GM10248 (cell line): ENCODE results near the gene CCDC92B.

Source experiments
- CTCF ChIA-PET: fragments of 300-600 bp; sonication (Branson Sonifier 250); formaldehyde crosslinking; extraction: SDS; loops from one replicate; lab custom pipeline; 2021; ENCODE audit warnings: antibody characterized with exemption; lab: Yijun Ruan, JAX
- POLR2A ChIA-PET: fragments of 350-650 bp; sonication (Branson Sonifier 250); formaldehyde crosslinking; extraction: SDS; loops from one replicate; lab custom pipeline; 2020; ENCODE audit warnings: antibody characterized with exemption; lab: Yijun Ruan, JAX
- DNase-seq: peaks from one replicate; pipeline ENCODE4 v3.0.0; 2012; ENCODE audit errors: extremely low spot score
- CTCF ChIP-seq: IDR thresholded peaks from 2 replicates; pipeline ENCODE4 v1.5.1; 2012; ENCODE audit warnings: mild to moderate bottlenecking, low read depth; ENCODE audit errors: extremely low read depth, missing control alignments, control extremely low read depth

The CCDC92B gene

GRCh38 chr17:2691965-2692780, 57.3 kb downstream of the CCDC92B start:
- POLR2A ChIA-PET = no interaction called here
- CTCF ChIA-PET = interaction anchor here (0.8 to 1.0 kb wide), 2 partner anchors 11 to 16 kb away, joined by 3 to 4 read pairs; no protein-coding TSS in a partner anchor
- no peak for DNase-seq
- no peak for TF ChIP-seq CTCF

- no peak for TF ChIP-seq CTCF
- DNase-seq = no peak
- POLR2A ChIA-PET = no interaction called here
- CTCF ChIA-PET = interaction anchor here (1.0 kb wide), 1 partner anchor 17 kb away, joined by 4 read pairs; no protein-coding TSS in a partner anchor
These were observed 58.2 kb downstream of the CCDC92B start for GRCh38 chr17:2691069-2691871.

- no peak for TF ChIP-seq CTCF
- no peak for DNase-seq
- ChIA-PET POLR2A (no interaction called here), CTCF (no interaction called here)
These were observed 59.0 kb downstream of the CCDC92B start for GRCh38 chr17:2690165-2691068.

GRCh38 chr17:2689411-2690164, 59.9 kb downstream of the CCDC92B start:
- ChIA-PET POLR2A (no interaction called here), CTCF (no interaction called here)
- no peak for TF ChIP-seq CTCF
- peak; percentile 13 for DNase-seq

GRCh38 chr17:2688351-2689342, 60.8 kb downstream of the CCDC92B start:
- no peak for TF ChIP-seq CTCF
- DNase-seq = peak; percentile 18
- CTCF ChIA-PET = no interaction called here
- POLR2A ChIA-PET = no interaction called here
